Thoracic aorta (tissue), 2 donors: ENCODE data around the gene CAMK2B. TPM values are rescaled to one million over a fixed set of nuclear protein-coding genes. Genes with fewer than 3 reads are reported as not detected.

Experiments used
- ATAC-seq: fragments of 150-250 bp; one replicate; pipeline ENCODE4 v1.8.0; 2017; ENCODE audit warnings: low read depth; ENCODE audit not compliant: insufficient number of reproducible peaks, low FRiP score
- DNase-seq: peaks from one replicate; pipeline ENCODE4 v3.0.0-alpha.2; 2020; ENCODE audit warnings: low spot score
- H3K27ac ChIP-seq, 2 donors: fragments of 200-600 bp; sonication (generic); 1 replicate in 1 of 2; 2 replicates in 1 of 2; pipeline ENCODE4 v1.5.1; 2016; ENCODE audit warnings: mild to moderate bottlenecking in 2 of 2, moderate library complexity in 2 of 2
- H3K27me3 ChIP-seq: fragments of 200-600 bp; sonication (generic); replicated peaks from 2 replicates; pipeline ENCODE4 v1.6.0; 2016; ENCODE audit warnings: mild to moderate bottlenecking; ENCODE audit not compliant: insufficient read depth
- H3K36me3 ChIP-seq: fragments of 200-600 bp; sonication (generic); one replicate; pipeline ENCODE4 v1.5.1; 2016
- H3K4me1 ChIP-seq, 2 donors: fragments of 200-600 bp; sonication (generic); 1 replicate in 1 of 2; 2 replicates in 1 of 2; pipeline versions ENCODE4 v1.5.1 to v1.6.0; 2016; ENCODE audit warnings: low read depth in 2 of 2, mild to moderate bottlenecking in 1 of 2; ENCODE audit not compliant: control insufficient read depth in 1 of 2
- H3K4me3 ChIP-seq: fragments of 200-600 bp; sonication (generic); 2 replicates; pipeline ENCODE4 v1.5.1; 2016; ENCODE audit warnings: mild to moderate bottlenecking
- H3K9me3 ChIP-seq: fragments of 200-600 bp; sonication (generic); 2 replicates; pipeline ENCODE4 v1.5.1; 2016
- total RNA-seq, 2 donors: library from RNA; depleted of rRNA; stranded (reverse); fragments of >200 nt; gene quantifications; one replicate each; pipeline versions ENCODE4 v1.1.0 to v1.2.3, GENCODE V29; 2016
- TF ChIP-seq, protein P1 (sequence below): fragments of 200-600 bp; sonication (generic); IDR thresholded peaks from one replicate; pipeline ENCODE4 v1.5.1; 2019; ENCODE audit warnings: antibody characterized with exemption

Gene CAMK2B
- total RNA-seq, 2 donors from 2014 or later = 1.5 to 2.8 TPM

DNA sequence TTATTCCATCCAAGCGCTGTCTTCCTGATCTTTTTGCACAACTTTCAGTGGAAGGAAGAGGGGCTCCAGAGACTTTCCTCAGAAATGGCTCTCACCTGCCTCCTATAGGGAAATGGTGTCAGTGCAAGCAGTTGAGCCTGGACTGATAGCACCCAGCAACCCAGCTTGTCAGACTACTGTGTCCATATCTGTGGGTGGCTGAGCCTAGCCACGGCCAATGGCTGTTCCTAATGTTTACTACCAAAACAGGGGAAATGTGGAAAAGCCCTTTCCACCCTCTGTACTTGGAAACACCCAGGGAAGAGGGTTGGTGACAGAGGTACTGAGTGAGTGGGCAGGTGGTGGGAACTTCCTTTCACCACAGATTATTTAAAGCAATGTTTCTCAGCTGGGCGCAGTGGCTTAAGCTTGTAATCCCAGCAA, 128.9 kb downstream of the CAMK2B start:
- no peak overlapping the region for H3K4me3 ChIP-seq
- no peak overlapping the region for H3K27ac ChIP-seq
- TF ChIP-seq, protein P1, sequence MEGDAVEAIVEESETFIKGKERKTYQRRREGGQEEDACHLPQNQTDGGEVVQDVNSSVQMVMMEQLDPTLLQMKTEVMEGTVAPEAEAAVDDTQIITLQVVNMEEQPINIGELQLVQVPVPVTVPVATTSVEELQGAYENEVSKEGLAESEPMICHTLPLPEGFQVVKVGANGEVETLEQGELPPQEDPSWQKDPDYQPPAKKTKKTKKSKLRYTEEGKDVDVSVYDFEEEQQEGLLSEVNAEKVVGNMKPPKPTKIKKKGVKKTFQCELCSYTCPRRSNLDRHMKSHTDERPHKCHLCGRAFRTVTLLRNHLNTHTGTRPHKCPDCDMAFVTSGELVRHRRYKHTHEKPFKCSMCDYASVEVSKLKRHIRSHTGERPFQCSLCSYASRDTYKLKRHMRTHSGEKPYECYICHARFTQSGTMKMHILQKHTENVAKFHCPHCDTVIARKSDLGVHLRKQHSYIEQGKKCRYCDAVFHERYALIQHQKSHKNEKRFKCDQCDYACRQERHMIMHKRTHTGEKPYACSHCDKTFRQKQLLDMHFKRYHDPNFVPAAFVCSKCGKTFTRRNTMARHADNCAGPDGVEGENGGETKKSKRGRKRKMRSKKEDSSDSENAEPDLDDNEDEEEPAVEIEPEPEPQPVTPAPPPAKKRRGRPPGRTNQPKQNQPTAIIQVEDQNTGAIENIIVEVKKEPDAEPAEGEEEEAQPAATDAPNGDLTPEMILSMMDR = peak; percentile 65
- DNase-seq = no peak
- H3K27me3 ChIP-seq = no peaks in the 10 kb centered on the region
- no peaks in the 10 kb centered on the region for H3K36me3 ChIP-seq
- ATAC-seq = no peak
- no peaks in the 10 kb centered on the region for H3K9me3 ChIP-seq
- H3K4me1 ChIP-seq = peaks cover 0 to 1% of the 10 kb centered on the region in 2 donors

DNA sequence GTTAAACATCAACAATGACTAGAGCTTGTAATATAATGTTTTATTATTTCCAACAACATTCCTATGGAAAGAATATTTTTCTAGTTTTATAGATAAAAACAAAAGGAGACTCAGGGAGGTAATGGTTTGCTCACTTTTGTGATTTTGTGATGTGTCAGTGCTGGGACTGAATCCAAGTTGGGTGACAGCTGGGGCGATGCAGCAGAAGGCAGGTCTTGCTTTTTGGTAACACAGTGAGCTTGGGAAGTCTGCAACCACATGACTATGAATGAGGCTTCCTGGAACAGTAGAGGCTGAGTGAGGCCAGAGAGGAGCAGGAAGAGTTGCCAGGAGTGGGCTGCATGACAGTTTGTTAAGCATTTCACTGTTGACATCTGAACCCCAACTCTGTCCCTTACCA, 129.5 kb downstream of the CAMK2B start:
- Histone ChIP-seq H3K9me3 (no peaks in the 10 kb centered on the region), H3K27me3 (no peaks in the 10 kb centered on the region), H3K4me1 (no peaks in the 10 kb centered on the region), H3K4me3 (no peak overlapping the region), H3K36me3 (no peaks in the 10 kb centered on the region), H3K27ac (no peak overlapping the region)
- ATAC-seq (no peak), DNase-seq (no peak)
- TF ChIP-seq, protein P1 = no peak

DNA sequence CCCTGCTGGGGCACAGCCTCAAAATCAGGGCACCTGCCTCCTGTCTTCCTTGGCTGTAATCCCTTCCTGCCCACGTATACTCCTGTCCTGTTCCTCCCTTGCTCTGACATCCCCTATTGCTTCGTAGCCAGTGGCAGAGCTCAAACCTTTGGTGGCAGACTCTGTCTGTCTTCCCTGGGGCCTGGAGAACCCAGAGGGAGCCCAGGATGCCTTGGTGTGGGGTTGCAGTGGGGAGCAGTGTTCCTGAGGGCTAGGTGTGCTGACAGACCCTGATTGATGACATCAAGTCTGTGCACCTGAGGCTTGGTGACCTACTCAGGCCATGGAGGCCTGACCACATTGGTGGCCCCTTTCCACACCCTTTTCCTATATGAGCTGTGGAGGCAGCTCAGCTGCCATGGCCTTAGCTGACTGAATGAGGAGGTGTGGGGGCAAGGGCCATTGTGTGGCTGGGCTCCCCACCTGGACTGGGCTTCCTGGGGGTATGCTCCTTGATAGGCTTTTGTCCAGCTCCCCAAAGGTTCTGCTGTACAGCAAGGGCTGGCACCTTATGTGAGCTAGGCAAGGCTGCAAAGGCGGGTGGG, 130.7 kb downstream of the CAMK2B start:
- no peak overlapping the region for H3K4me3 ChIP-seq
- TF ChIP-seq, protein P1 = no peak
- DNase-seq (no peak), ATAC-seq (no peak)
- H3K27me3 ChIP-seq = no peaks in the 10 kb centered on the region
- no peak overlapping the region for H3K27ac ChIP-seq
- H3K36me3 ChIP-seq = no peaks in the 10 kb centered on the region
- no peaks in the 10 kb centered on the region for H3K9me3 ChIP-seq
- H3K4me1 ChIP-seq = no peaks in the 10 kb centered on the region

DNA sequence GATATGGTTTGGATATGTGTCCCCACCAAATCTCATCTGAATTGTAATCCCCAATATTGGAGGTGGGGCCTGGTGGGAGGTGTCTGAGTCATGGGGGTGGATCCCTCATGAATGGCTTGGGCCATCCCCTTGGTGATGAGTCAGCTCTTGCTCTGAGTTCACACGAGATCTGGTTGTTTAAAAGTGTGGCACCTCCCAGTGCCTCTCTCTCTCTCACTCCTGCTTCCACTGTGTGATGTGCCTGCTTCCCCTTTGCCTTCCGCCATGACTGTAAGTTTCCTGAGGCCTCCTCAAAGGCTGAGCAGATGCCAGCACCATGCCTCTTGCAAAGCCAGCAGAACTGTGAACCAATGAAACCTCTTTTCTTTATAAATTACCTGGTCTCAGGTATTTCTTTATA, 131.3 kb downstream of the CAMK2B start:
- ATAC-seq = no peak
- TF ChIP-seq, protein P1 = no peak

DNA sequence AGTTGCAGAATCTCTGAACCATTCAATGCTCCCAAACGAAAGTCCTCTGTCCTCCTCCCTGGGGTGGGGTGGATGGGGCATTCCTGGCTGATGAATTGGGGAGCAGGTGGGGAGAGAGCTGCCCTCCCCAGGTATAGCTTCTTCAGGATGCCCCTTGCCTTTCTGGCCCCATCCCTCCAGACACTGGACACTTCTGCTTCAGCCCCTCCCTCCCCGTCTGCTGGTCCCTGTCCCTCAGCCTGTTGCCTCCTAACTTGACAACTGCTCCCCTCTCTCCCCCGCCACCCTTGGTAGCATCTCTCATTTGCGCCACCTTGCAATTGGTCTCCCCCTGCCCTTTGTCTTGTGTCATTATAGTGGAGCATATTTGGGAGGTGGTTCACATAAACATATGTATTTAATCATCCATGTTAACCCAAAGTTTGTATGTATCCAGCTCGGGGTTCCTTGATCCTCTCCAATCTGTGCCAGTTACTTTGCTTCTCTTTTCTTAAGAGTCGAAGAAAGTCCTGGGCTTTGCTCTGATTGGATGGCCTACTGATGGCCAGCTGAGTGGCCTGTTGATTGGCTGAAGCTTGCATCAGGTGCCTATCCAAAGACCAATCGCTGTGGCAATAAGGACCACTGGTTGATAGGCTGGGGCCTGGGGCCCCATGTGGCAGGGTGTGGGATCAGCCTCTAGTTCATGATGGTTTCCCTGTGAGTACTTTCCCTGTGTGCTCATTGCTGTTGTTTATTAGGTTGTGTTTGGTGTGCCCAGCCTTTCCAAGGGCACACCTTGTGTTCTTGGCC, 132.2 kb downstream of the CAMK2B start:
- Histone ChIP-seq H3K27ac (no peak overlapping the region), H3K9me3 (no peaks in the 10 kb centered on the region), H3K4me1 (no peaks in the 10 kb centered on the region), H3K4me3 (no peak overlapping the region), H3K27me3 (no peaks in the 10 kb centered on the region), H3K36me3 (no peaks in the 10 kb centered on the region)
- no peak for ATAC-seq
- TF ChIP-seq, protein P1 = no peak
- DNase-seq = no peak

More for the DNA sequence above, 131.3 kb downstream of the CAMK2B start:
- H3K36me3 ChIP-seq = no peaks in the 10 kb centered on the region
- no peaks in the 10 kb centered on the region for H3K4me1 ChIP-seq
- H3K27me3 ChIP-seq = no peaks in the 10 kb centered on the region
- no peak overlapping the region for H3K4me3 ChIP-seq
- DNase-seq = no peak
- H3K9me3 ChIP-seq = no peaks in the 10 kb centered on the region
- no peak overlapping the region for H3K27ac ChIP-seq
